CD4-positive, alpha-beta T cell (primary cell): ENCODE data around the gene TBC1D9B. TPM values are rescaled to one million over a fixed set of nuclear protein-coding genes. Genes with fewer than 3 reads are reported as not detected.

ENCODE experiments used
- ATAC-seq: fragments of 200-7000 bp; cut with Tn5 transposase; one replicate; pipeline ENCODE4 v1.10.0; 2022; ENCODE audit warnings: mild to moderate bottlenecking; ENCODE audit not compliant: poor library complexity
- CTCF ChIA-PET: fragments of 350-600 bp; sonication (Branson Sonifier 250); formaldehyde crosslinking; loops from one replicate; lab custom pipeline; 2021; ENCODE audit warnings: antibody characterized with exemption, inconsistent platforms; lab: Charles Lee
- POLR2A ChIA-PET: fragments of 350-600 bp; sonication (Branson Sonifier 250); formaldehyde crosslinking; loops from one replicate; lab custom pipeline; 2021; ENCODE audit warnings: antibody characterized with exemption, inconsistent platforms; lab: Charles Lee
- DNase-seq, 14 experiments: peaks; one replicate each; pipeline ENCODE4 v3.0.0-alpha.2; 2013 to 2020; ENCODE audit warnings: mixed read lengths in 2 of 14
- H3K27ac ChIP-seq, 2 donors: one replicate each; pipeline versions ENCODE4 v1.5.1 to v1.7.0; 2013; ENCODE audit warnings: low read length in 2 of 2, low read depth in 1 of 2, mild to moderate bottlenecking in 1 of 2
- H3K27me3 ChIP-seq, 2 experiments: 1 replicate in 1 of 2; 2 replicates in 1 of 2; pipeline versions ENCODE4 v1.6.1 to v1.7.0; 2013; ENCODE audit warnings: low read length in 2 of 2, control low read depth in 1 of 2, mild to moderate bottlenecking in 1 of 2, moderate library complexity in 1 of 2; ENCODE audit not compliant: insufficient read depth in 2 of 2, control insufficient read depth in 1 of 2
- H3K36me3 ChIP-seq: one replicate; pipeline ENCODE4 v1.6.1; 2013; ENCODE audit warnings: low read length, control low read depth; ENCODE audit not compliant: insufficient read depth
- H3K4me1 ChIP-seq: one replicate; pipeline ENCODE4 v1.6.1; 2013; ENCODE audit warnings: low read length, control low read depth; ENCODE audit not compliant: insufficient read depth
- H3K4me3 ChIP-seq: one replicate; pipeline ENCODE4 v1.5.1; 2013; ENCODE audit warnings: mild to moderate bottlenecking, low read length, moderate library complexity
- H3K9me3 ChIP-seq, 2 experiments: 1 replicate in 1 of 2; 2 replicates in 1 of 2; pipeline versions ENCODE4 v1.6.1 to v1.7.0; 2013; ENCODE audit warnings: low read length in 2 of 2, mild to moderate bottlenecking in 2 of 2, control low read depth in 1 of 2, moderate library complexity in 1 of 2; ENCODE audit not compliant: control insufficient read depth in 1 of 2, insufficient read depth in 1 of 2
- H3K27ac Mint-ChIP-seq: one replicate; pipeline ENCODE4 v1.8.0; 2020; ENCODE audit warnings: mixed read lengths
- H3K27me3 Mint-ChIP-seq: one replicate; pipeline ENCODE4 v1.8.0; 2021; ENCODE audit warnings: mixed read lengths
- H3K36me3 Mint-ChIP-seq: one replicate; pipeline ENCODE4 v1.8.0; 2021; ENCODE audit warnings: low read depth, mixed read lengths
- H3K4me1 Mint-ChIP-seq: one replicate; pipeline ENCODE4 v1.8.0; 2021; ENCODE audit warnings: low read depth, mixed read lengths
- H3K4me3 Mint-ChIP-seq: one replicate; pipeline ENCODE4 v1.8.0; 2020; ENCODE audit warnings: mild to moderate bottlenecking, mixed read lengths
- H3K9me3 Mint-ChIP-seq: one replicate; pipeline ENCODE4 v1.8.0; 2020; ENCODE audit warnings: mixed read lengths
- CTCF ChIP-seq: fragments of 200-600 bp; IDR thresholded peaks from one replicate; pipeline ENCODE4 v1.8.0; 2022; ENCODE audit warnings: antibody characterized with exemption, mild to moderate bottlenecking
- intact Hi-C, 2 experiments: fragments of 100-400 bp; cut with DNase I in 1 of 2; cut with micrococcal nuclease in 1 of 2; formaldehyde crosslinking; loops; one replicate each; pipeline versions ENCODE4 v1.15.1 to v1.9.0; 2023 to 2025; cut with DNase I, micrococcal nuclease
- total RNA-seq, 174 experiments: library from RNA in 2 of 174; stranded (reverse) in 2 of 174; gene quantifications; one replicate each; pipeline ENCODE4 v1.2.3 and lab custom pipeline; 2021 to 2026

The TBC1D9B gene
- total RNA-seq, 2 experiments from 2014 or later, result 67.5 to 71.8 TPM

- H3K27ac Mint-ChIP-seq, result peak overlapping the region; percentile 94
- Histone ChIP-seq H3K4me1 (peaks cover 22% of the 10 kb centered on the region), H3K4me3 (peak overlapping the region; percentile 74), H3K36me3 (peaks cover 3% of the 10 kb centered on the region), H3K27me3 (no peaks in the 10 kb centered on the region), H3K27ac (peak overlapping the region; percentile 34 to 61), H3K9me3 (peaks cover 0 to 8% of the 10 kb centered on the region in 2 experiments)
- no peak for TF ChIP-seq CTCF
- peaks cover 17% of the 10 kb centered on the region for H3K36me3 Mint-ChIP-seq
- H3K4me3 Mint-ChIP-seq, result peak overlapping the region; percentile 96
- H3K4me1 Mint-ChIP-seq, result peaks cover 17% of the 10 kb centered on the region
- ATAC-seq (peak; percentile 65), DNase-seq (peak; percentile 17 to 79 (median 45))
- intact Hi-C loops, result loop anchor here (1.0 to 10.0 kb wide), 5 partner anchors 36 to 303 kb away; partner anchors contain the start of genes SQSTM1 (in 2 of the 2), MGAT4B (in 1 of the 2), RUFY1 (in 1 of the 2) and TBC1D9B (in 1 of the 2)
- ChIA-PET CTCF (interaction anchor here (0.7 to 1.0 kb wide), 2 partner anchors 126 to 158 kb away, joined by 3 read pairs; partner anchors contain the start of gene MAML1), POLR2A (interaction anchor here (0.8 to 1.6 kb wide), 6 partner anchors 8 to 235 kb away, joined by 3 to 14 read pairs (median 4); partner anchors contain the start of genes HNRNPH1 and SQSTM1)
- no peaks in the 10 kb centered on the region for H3K27me3 Mint-ChIP-seq
- no peaks in the 10 kb centered on the region for H3K9me3 Mint-ChIP-seq
Observed at GRCh38 chr5:179858241-179858585, 49.5 kb downstream of the TBC1D9B start.

- no peak overlapping the region for H3K27ac Mint-ChIP-seq
- no peaks in the 10 kb centered on the region for H3K9me3 ChIP-seq
- no peaks in the 10 kb centered on the region for H3K9me3 Mint-ChIP-seq
- ChIA-PET POLR2A (no interaction called here), CTCF (no interaction called here)
- peaks cover 19% of the 10 kb centered on the region for H3K4me1 ChIP-seq
- ATAC-seq (no peak), DNase-seq (no peak)
- no peaks in the 10 kb centered on the region for H3K27me3 ChIP-seq
- H3K36me3 ChIP-seq, result peaks cover 35% of the 10 kb centered on the region
- H3K4me3 Mint-ChIP-seq, result no peak overlapping the region
- no peak overlapping the region for H3K27ac ChIP-seq
- H3K4me3 ChIP-seq, result no peak overlapping the region
- intact Hi-C loops, result loop anchor here (10.0 kb wide), 2 partner anchors 50 to 300 kb away; partner anchors contain the start of genes MGAT4B (in 1 of the 2) and RUFY1 (in 1 of the 2)
- no peak for TF ChIP-seq CTCF
- peaks cover 24% of the 10 kb centered on the region for H3K36me3 Mint-ChIP-seq
- no peaks in the 10 kb centered on the region for H3K27me3 Mint-ChIP-seq
- H3K4me1 Mint-ChIP-seq, result peaks cover 17% of the 10 kb centered on the region
Observed at GRCh38 chr5:179854356-179854755, 53.3 kb downstream of the TBC1D9B start.

GRCh38 chr5:179852993-179853547, 54.6 kb downstream of the TBC1D9B start:
- ChIA-PET POLR2A (no interaction called here), CTCF (no interaction called here)
- Histone ChIP-seq H3K4me1 (peaks cover 13% of the 10 kb centered on the region), H3K36me3 (peaks cover 43% of the 10 kb centered on the region), H3K9me3 (no peaks in the 10 kb centered on the region), H3K27me3 (no peaks in the 10 kb centered on the region), H3K4me3 (no peak overlapping the region), H3K27ac (no peak overlapping the region)
- DNase-seq (no peak), ATAC-seq (no peak)
- no peak for TF ChIP-seq CTCF
- Mint-ChIP-seq H3K27me3 (no peaks in the 10 kb centered on the region), H3K27ac (no peak overlapping the region), H3K36me3 (peaks cover 16% of the 10 kb centered on the region), H3K4me1 (peaks cover 9% of the 10 kb centered on the region), H3K4me3 (no peak overlapping the region), H3K9me3 (no peaks in the 10 kb centered on the region)
- intact Hi-C loops, result loop anchor here (10.0 kb wide), 2 partner anchors 48 to 298 kb away; partner anchors contain the start of genes MGAT4B (in 1 of the 2) and RUFY1 (in 1 of the 2)
